GM12878 (cell line): ENCODE data around the gene HIF3A. TPM values are rescaled to one million over a fixed set of nuclear protein-coding genes. Genes with fewer than 3 reads are reported as not detected.

Experiments used
- ATAC-seq: fragments of 200-7000 bp; cut with Tn5 transposase; 3 replicates; pipeline ENCODE4 v1.9.1; 2020; ENCODE audit warnings: mild to moderate bottlenecking, moderate library complexity
- BruUV-seq: library from RNA; stranded (reverse); fragments of 400-500 nt; replicated peaks from 2 replicates; lab custom pipeline; 2021; lab: Mats Ljungman, UMichigan
- CTCF ChIA-PET: fragments of 300-600 bp; sonication (Branson Sonifier 250); formaldehyde crosslinking; extraction: SDS; loops from one replicate; lab custom pipeline; 2021; ENCODE audit warnings: inconsistent platforms; lab: Yijun Ruan, JAX
- POLR2A ChIA-PET: fragments of 350-600 bp; formaldehyde crosslinking; extraction: SDS; loops from one replicate; lab custom pipeline; 2021; ENCODE audit warnings: inconsistent platforms; lab: Charles Lee
- RAD21 ChIA-PET: fragments of 300-600 bp; sonication (Branson Sonifier 250); formaldehyde crosslinking; loops from one replicate; lab custom pipeline; 2023; ENCODE audit warnings: antibody characterized with exemption; ENCODE audit not compliant: unreplicated experiment; lab: Charles Lee
- SMC1A ChIA-PET: fragments of 300-600 bp; sonication (Branson Sonifier 250); formaldehyde crosslinking; loops from one replicate; lab custom pipeline; 2023; ENCODE audit not compliant: unreplicated experiment, uncharacterized antibody; lab: Charles Lee
- DNase-seq: peaks from one replicate; pipeline ENCODE4 v3.0.0-alpha.2; 2011; ENCODE audit warnings: low read depth, low spot score
- FAIRE-seq: peaks from 3 replicates; lab custom pipeline; 2011; peaks lifted over from hg19 to GRCh38; lab: Jason Lieb, UNC
- H2AFZ ChIP-seq: 2 replicates; pipeline ENCODE4 v1.6.0; 2011; ENCODE audit warnings: low read depth, low read length, control low read depth; ENCODE audit not compliant: control insufficient read depth
- H3K27ac ChIP-seq: 2 replicates; pipeline ENCODE4 v1.5.1; 2011; ENCODE audit warnings: control low read depth; ENCODE audit not compliant: control insufficient read depth, insufficient read depth
- H3K27me3 ChIP-seq, 2 experiments: replicated peaks in 1 of 2; 2 replicates each; pipeline versions ENCODE4 v1.6.0 to v1.6.1; 2011; ENCODE audit warnings: low read length in 1 of 2; ENCODE audit not compliant: control insufficient read depth in 2 of 2, insufficient read depth in 2 of 2
- H3K36me3 ChIP-seq, 2 experiments: 2 replicates each; pipeline ENCODE4 v1.5.1; 2011; ENCODE audit warnings: low read length in 1 of 2; ENCODE audit not compliant: control insufficient read depth in 2 of 2, insufficient read depth in 2 of 2
- H3K4me1 ChIP-seq: 2 replicates; pipeline ENCODE4 v1.6.1; 2011; ENCODE audit warnings: mild to moderate bottlenecking, low read length, moderate library complexity, mixed read lengths; ENCODE audit not compliant: control insufficient read depth, insufficient read depth
- H3K4me2 ChIP-seq: 2 replicates; pipeline ENCODE4 v1.6.0; 2011; ENCODE audit warnings: control low read depth; ENCODE audit not compliant: control insufficient read depth, insufficient read depth
- H3K4me3 ChIP-seq: fragments of 200-600 bp; sonication (generic); 2 replicates; pipeline ENCODE4 v1.5.1; 2016
- H3K79me2 ChIP-seq: 2 replicates; pipeline ENCODE4 v1.6.0; 2011; ENCODE audit warnings: low read length; ENCODE audit not compliant: control insufficient read depth, insufficient read depth
- H3K9ac ChIP-seq: 2 replicates; pipeline ENCODE4 v1.8.0; 2011; ENCODE audit warnings: low read length, control low read depth, mixed read lengths; ENCODE audit not compliant: control insufficient read depth, insufficient read depth
- H3K9me3 ChIP-seq: replicated peaks from 3 replicates; pipeline ENCODE4 v1.5.1; 2011; ENCODE audit warnings: mild to moderate bottlenecking, low read length; ENCODE audit not compliant: control insufficient read depth, insufficient read depth
- H4K20me1 ChIP-seq: 2 replicates; pipeline ENCODE4 v1.6.0; 2011; ENCODE audit not compliant: control insufficient read depth, insufficient read depth
- ATF7 ChIP-seq: fragments of 450-650 bp; IDR thresholded peaks from 2 replicates; pipeline ENCODE4 v1.6.1; 2016; ENCODE audit warnings: low read depth, mild to moderate bottlenecking
- BCL3 ChIP-seq: IDR thresholded peaks from 2 replicates; pipeline ENCODE4 v1.6.1; 2011; ENCODE audit warnings: borderline replicate concordance, low read depth, mild to moderate bottlenecking, moderate library complexity, low read length; ENCODE audit not compliant: insufficient read depth, poor library complexity, severe bottlenecking
- CBFB ChIP-seq: IDR thresholded peaks from 2 replicates; pipeline ENCODE4 v1.6.1; 2016; ENCODE audit warnings: antibody characterized with exemption, low read depth
- CREB1 ChIP-seq: IDR thresholded peaks from 2 replicates; pipeline ENCODE4 v1.6.1; 2012; ENCODE audit warnings: low read depth, mild to moderate bottlenecking, inconsistent platforms
- HDAC2 ChIP-seq: fragments of 200-600 bp; sonication (generic); IDR thresholded peaks from 2 replicates; pipeline ENCODE4 v1.6.1; 2017
- NR2C2 ChIP-seq: IDR thresholded peaks from 2 replicates; pipeline ENCODE4 v1.6.1; 2011; ENCODE audit warnings: borderline replicate concordance, low read depth; ENCODE audit not compliant: control insufficient read depth, insufficient read length
- PAX5 ChIP-seq: IDR thresholded peaks from 2 replicates; pipeline ENCODE4 v1.6.1; 2011; ENCODE audit warnings: low read depth, low read length, borderline replicate concordance
- RAD51 ChIP-seq: fragments of 450-650 bp; IDR thresholded peaks from 2 replicates; pipeline ENCODE4 v1.6.1; 2016; ENCODE audit warnings: moderate library complexity, mild to moderate bottlenecking, inconsistent platforms
- ZBED1 ChIP-seq: IDR thresholded peaks from 2 replicates; pipeline ENCODE4 v1.6.1; 2016; ENCODE audit warnings: borderline replicate concordance
- ZZZ3 ChIP-seq: IDR thresholded peaks from 2 replicates; pipeline ENCODE4 v1.6.1; 2011; ENCODE audit warnings: low read depth; ENCODE audit not compliant: control insufficient read depth, insufficient read length
- in situ Hi-C: fragments of 300-500 bp; cut with MboI; formaldehyde crosslinking; loops from 9 replicates; pipeline ENCODE4 v1.14.3; 2018; ENCODE audit warnings: mixed read lengths
- intact Hi-C: fragments of 100-400 bp; cut with micrococcal nuclease; formaldehyde crosslinking; loops from one replicate; pipeline ENCODE4 v1.14.2; 2022; ENCODE audit not compliant: unreplicated experiment
- polyA plus RNA-seq, 11 experiments: library from polyadenylated mRNA; depleted of rRNA in 4 of 11; unstranded in 6 of 11; stranded (reverse) in 5 of 11; fragments of >200 nt; fragmentation: Nextera tagmentation in 4 of 11; fragmentation: Illumina TruSeq in 1 of 11; extraction: Ambion mirVana in 4 of 11; extraction: Trizol in 1 of 11; gene quantifications; 1 replicate in 1 of 11; 2 replicates in 10 of 11; pipeline versions ENCODE4 v1.2.1 to v1.2.3, GENCODE V29; 2011 to 2016; ENCODE audit warnings: inconsistent platforms in 2 of 11, missing spikeins in 2 of 11, low read depth in 1 of 11
- total RNA-seq, 4 experiments: library from RNA; depleted of rRNA in 3 of 4; stranded (reverse); fragments of >200 nt in 3 of 4; fragmentation: Illumina TruSeq in 1 of 4; extraction: Trizol in 1 of 4; gene quantifications; 2 replicates each; pipeline versions ENCODE4 v1.2.1 to v1.2.3, GENCODE V29; 2013 to 2021
- TF ChIP-seq, protein P1 (sequence below): fragments of 150-350 bp; IDR thresholded peaks from 2 replicates; pipeline ENCODE4 v1.6.1; 2016; ENCODE audit warnings: low read depth, low read length
- TF ChIP-seq, protein P2 (sequence below): IDR thresholded peaks from 2 replicates; pipeline ENCODE4 v1.6.1; 2011; ENCODE audit warnings: low read depth, low read length, improper control_type of control experiment, borderline replicate concordance

Gene HIF3A
- total and polyA plus RNA-seq, 10 of the 15 experiments (the other 5 are each of a cell fraction or from before 2014, with no cell fraction given), result 0.03 to 0.20 (median 0.06) TPM; not detected in 5

DNA sequence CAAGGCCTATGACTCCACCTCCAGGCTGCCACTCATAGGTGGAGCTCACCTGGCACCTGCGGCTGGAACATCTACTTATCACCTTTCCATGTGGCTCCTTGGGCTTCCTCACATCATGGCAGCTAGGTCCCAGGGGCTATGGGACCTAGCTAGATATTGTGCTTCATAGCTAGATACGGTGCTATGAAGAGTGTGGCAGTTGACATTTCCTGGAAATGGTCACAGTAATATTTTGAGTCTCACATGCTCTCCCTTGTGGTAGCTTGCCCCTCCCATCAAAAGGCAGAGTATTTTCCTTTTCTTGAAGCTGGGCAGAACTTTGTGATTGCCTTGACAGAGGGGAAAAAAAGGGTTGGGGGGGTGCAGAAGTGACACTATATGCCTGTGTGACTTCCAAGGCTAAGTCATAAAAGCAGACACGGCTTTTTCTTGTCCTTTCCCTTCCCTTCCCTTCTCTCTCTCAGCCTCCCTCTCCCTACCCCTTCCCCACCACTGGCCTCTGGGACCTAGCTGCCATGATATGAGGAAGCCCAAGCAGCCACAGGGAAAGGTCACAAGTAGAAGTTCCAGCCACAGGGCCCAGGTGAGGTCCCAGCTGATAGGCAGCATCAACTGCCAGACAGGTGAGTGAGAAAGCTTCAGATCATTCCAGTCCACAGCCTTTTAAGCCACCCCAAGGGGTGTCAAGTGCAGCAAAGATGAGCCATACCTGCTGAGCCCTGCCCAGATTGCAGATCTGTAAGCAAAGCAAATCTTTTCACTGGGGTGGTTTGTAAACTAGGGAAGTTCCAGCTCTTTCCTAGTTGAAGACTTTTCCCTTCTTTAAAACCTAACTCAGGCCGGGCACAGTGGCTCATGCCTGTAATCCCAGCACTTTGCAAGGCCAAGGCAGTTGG is 6.9 kb upstream of the HIF3A start (continued):
- TF ChIP-seq BCL3, result no peak
- no peak for TF ChIP-seq RAD51

DNA sequence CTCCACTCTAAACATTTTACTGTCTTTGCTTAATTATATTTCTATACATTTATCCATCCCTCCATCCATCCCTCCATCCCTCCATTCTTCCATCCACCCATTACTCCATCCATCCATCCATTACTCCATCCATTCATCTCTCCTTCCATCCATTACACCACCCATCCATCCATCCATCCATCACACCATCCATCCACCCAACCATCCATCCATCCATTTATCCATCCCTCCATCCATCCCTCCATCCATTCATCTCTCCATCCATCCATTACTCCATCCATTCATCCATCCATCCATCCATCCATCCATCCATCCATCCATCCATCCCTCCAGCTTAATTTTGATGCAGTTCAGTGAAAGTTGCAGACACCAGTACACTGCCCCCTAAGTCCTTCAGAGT is 5.0 kb upstream of the HIF3A start:
- intact Hi-C loops (no loop called here), in situ Hi-C loops (no loop called here)
- H3K27ac ChIP-seq, result no peak overlapping the region
- no peaks in the 10 kb centered on the region; a peak in 1 of 4 replicates for H3K27me3 ChIP-seq
- no peaks in the 10 kb centered on the region; the same call in 2 of the 3 replicates for H3K9me3 ChIP-seq
- no peak for ATAC-seq
- FAIRE-seq, result no peak
- no peak overlapping the region for H3K4me2 ChIP-seq
- ChIA-PET RAD21 (no interaction called here), POLR2A (no interaction called here), CTCF (interaction anchor here (2.5 kb wide), 1 partner anchor 11 kb away, joined by 7 read pairs; no protein-coding TSS in a partner anchor), SMC1A (interaction anchor here (1.3 kb wide), 1 partner anchor 48 kb away, joined by 4 read pairs; no protein-coding TSS in a partner anchor)
- H2AFZ ChIP-seq, result no peak overlapping the region
- no peaks in the 10 kb centered on the region for H4K20me1 ChIP-seq
- H3K36me3 ChIP-seq, result no peaks in the 10 kb centered on the region
- TF ChIP-seq, protein P1, sequence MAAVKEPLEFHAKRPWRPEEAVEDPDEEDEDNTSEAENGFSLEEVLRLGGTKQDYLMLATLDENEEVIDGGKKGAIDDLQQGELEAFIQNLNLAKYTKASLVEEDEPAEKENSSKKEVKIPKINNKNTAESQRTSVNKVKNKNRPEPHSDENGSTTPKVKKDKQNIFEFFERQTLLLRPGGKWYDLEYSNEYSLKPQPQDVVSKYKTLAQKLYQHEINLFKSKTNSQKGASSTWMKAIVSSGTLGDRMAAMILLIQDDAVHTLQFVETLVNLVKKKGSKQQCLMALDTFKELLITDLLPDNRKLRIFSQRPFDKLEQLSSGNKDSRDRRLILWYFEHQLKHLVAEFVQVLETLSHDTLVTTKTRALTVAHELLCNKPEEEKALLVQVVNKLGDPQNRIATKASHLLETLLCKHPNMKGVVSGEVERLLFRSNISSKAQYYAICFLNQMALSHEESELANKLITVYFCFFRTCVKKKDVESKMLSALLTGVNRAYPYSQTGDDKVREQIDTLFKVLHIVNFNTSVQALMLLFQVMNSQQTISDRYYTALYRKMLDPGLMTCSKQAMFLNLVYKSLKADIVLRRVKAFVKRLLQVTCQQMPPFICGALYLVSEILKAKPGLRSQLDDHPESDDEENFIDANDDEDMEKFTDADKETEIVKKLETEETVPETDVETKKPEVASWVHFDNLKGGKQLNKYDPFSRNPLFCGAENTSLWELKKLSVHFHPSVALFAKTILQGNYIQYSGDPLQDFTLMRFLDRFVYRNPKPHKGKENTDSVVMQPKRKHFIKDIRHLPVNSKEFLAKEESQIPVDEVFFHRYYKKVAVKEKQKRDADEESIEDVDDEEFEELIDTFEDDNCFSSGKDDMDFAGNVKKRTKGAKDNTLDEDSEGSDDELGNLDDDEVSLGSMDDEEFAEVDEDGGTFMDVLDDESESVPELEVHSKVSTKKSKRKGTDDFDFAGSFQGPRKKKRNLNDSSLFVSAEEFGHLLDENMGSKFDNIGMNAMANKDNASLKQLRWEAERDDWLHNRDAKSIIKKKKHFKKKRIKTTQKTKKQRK, result no peak
- TF ChIP-seq PAX5 (no peak), ZZZ3 (no peak), CBFB (no peak), ATF7 (no peak), NR2C2 (no peak), ZBED1 (no peak), HDAC2 (no peak), CREB1 (no peak)
- TF ChIP-seq, protein P2, sequence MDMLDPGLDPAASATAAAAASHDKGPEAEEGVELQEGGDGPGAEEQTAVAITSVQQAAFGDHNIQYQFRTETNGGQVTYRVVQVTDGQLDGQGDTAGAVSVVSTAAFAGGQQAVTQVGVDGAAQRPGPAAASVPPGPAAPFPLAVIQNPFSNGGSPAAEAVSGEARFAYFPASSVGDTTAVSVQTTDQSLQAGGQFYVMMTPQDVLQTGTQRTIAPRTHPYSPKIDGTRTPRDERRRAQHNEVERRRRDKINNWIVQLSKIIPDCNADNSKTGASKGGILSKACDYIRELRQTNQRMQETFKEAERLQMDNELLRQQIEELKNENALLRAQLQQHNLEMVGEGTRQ, result no peak
- no peaks in the 10 kb centered on the region for H3K79me2 ChIP-seq
- DNase-seq, result no peak
- no peaks in the 10 kb centered on the region for H3K4me1 ChIP-seq
- H3K9ac ChIP-seq, result no peak overlapping the region
- no peak overlapping the region for H3K4me3 ChIP-seq
- BruUV-seq, result no TSS peak
